HepG2 (cell line): ENCODE results near the gene MED13L.

ENCODE experiments used
- EP300 ChIP-seq, 3 experiments: sonication (generic) in 1 of 3; formaldehyde crosslinking in 1 of 3; IDR thresholded peaks; 2 replicates each; pipeline versions ENCODE4 v1.5.1 to v1.6.1; 2011 to 2020; ENCODE audit warnings: low read depth in 2 of 3, low read length in 2 of 3, borderline replicate concordance in 1 of 3, improper control_type of control experiment in 1 of 3, mild to moderate bottlenecking in 1 of 3, missing genetic modification reagents in 1 of 3, moderate library complexity in 1 of 3
- NFIC ChIP-seq: IDR thresholded peaks from 2 replicates; pipeline ENCODE4 v1.6.1; 2012; ENCODE audit warnings: mild to moderate bottlenecking, low read length, inconsistent platforms
- NR2F6 ChIP-seq, 2 experiments: IDR thresholded peaks; 2 replicates each; pipeline ENCODE4 v1.6.1; 2016; ENCODE audit warnings: antibody characterized with exemption in 1 of 2, mild to moderate bottlenecking in 1 of 2
- POLR2AphosphoS5 ChIP-seq: IDR thresholded peaks from 2 replicates; pipeline ENCODE4 v1.6.1; 2012; ENCODE audit warnings: low read depth, low read length
- TCF7L2 ChIP-seq: IDR thresholded peaks from 2 replicates; pipeline ENCODE4 v1.6.1; 2011; ENCODE audit warnings: mild to moderate bottlenecking, low read depth, low read length, moderate library complexity
- ZSCAN22 ChIP-seq: sonication (generic); formaldehyde crosslinking; IDR thresholded peaks from 2 replicates; pipeline ENCODE4 v1.4.0; 2020; ENCODE audit warnings: mild to moderate bottlenecking, missing genetic modification reagents
- TF ChIP-seq, protein P1 (sequence below): sonication (generic); formaldehyde crosslinking; IDR thresholded peaks from 2 replicates; pipeline ENCODE4 v1.8.0; 2022; ENCODE audit warnings: mild to moderate bottlenecking, missing genetic modification reagents
- TF ChIP-seq, protein P2 (sequence below): sonication (generic); formaldehyde crosslinking; IDR thresholded peaks from 2 replicates; pipeline ENCODE4 v1.5.0; 2020; ENCODE audit warnings: mild to moderate bottlenecking, missing genetic modification reagents, moderate library complexity
- TF ChIP-seq, protein P3 (sequence below): sonication (generic); formaldehyde crosslinking; IDR thresholded peaks from 2 replicates; pipeline ENCODE4 v1.5.1; 2020; ENCODE audit warnings: mild to moderate bottlenecking, missing genetic modification reagents, borderline replicate concordance
- TF ChIP-seq, protein P4 (sequence below): sonication (generic); formaldehyde crosslinking; conservative IDR thresholded peaks from 2 replicates; pipeline ENCODE4 v1.4.0; 2020; ENCODE audit warnings: missing genetic modification reagents

DNA sequence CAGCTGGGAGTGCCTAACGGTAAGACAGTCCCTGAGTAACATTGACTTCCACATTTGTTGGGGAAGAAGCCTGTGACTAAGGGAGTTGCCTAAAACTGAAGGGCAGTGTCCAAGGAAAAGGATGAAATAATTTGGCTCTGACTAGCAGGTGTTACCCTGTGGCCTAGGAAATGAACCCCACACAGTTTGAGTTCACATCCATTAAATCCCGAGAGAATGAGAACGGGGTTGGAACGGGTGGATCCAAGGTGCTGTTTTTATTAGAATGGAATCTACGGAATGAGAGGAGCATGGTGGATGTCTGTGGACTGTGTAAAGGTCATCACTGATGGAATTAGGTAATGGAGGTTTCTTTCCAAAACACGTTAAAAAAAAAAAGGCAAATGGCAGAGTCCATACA lies 324.0 kb downstream of the MED13L start:
- TF ChIP-seq ZSCAN22 (CRISPR knock-in tag) (no peak), POLR2AphosphoS5 (no peak), TCF7L2 (no peak), EP300 (IDR thresholded peaks at IDR 0.05; ENCODE audit: low read depth in 2 of 2, low read length in 2 of 2) (no peak), EP300 (CRISPR knock-in tag; IDR thresholded peaks at IDR 0.05; ENCODE audit: borderline replicate concordance) (no peak), NFIC (no peak), NR2F6 (IDR thresholded peaks at IDR 0.05) (no peak), NR2F6 (CRISPR knock-in tag; IDR thresholded peaks at IDR 0.05) (0 out of 2 replicates have a peak, but pooled peaks have one; percentile 8)
- TF ChIP-seq, protein P1, sequence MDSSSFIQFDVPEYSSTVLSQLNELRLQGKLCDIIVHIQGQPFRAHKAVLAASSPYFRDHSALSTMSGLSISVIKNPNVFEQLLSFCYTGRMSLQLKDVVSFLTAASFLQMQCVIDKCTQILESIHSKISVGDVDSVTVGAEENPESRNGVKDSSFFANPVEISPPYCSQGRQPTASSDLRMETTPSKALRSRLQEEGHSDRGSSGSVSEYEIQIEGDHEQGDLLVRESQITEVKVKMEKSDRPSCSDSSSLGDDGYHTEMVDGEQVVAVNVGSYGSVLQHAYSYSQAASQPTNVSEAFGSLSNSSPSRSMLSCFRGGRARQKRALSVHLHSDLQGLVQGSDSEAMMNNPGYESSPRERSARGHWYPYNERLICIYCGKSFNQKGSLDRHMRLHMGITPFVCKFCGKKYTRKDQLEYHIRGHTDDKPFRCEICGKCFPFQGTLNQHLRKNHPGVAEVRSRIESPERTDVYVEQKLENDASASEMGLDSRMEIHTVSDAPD (CRISPR knock-in tag) = no peak
- TF ChIP-seq, protein P2, sequence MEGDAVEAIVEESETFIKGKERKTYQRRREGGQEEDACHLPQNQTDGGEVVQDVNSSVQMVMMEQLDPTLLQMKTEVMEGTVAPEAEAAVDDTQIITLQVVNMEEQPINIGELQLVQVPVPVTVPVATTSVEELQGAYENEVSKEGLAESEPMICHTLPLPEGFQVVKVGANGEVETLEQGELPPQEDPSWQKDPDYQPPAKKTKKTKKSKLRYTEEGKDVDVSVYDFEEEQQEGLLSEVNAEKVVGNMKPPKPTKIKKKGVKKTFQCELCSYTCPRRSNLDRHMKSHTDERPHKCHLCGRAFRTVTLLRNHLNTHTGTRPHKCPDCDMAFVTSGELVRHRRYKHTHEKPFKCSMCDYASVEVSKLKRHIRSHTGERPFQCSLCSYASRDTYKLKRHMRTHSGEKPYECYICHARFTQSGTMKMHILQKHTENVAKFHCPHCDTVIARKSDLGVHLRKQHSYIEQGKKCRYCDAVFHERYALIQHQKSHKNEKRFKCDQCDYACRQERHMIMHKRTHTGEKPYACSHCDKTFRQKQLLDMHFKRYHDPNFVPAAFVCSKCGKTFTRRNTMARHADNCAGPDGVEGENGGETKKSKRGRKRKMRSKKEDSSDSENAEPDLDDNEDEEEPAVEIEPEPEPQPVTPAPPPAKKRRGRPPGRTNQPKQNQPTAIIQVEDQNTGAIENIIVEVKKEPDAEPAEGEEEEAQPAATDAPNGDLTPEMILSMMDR (CRISPR knock-in tag) = no peak
- TF ChIP-seq, protein P3, sequence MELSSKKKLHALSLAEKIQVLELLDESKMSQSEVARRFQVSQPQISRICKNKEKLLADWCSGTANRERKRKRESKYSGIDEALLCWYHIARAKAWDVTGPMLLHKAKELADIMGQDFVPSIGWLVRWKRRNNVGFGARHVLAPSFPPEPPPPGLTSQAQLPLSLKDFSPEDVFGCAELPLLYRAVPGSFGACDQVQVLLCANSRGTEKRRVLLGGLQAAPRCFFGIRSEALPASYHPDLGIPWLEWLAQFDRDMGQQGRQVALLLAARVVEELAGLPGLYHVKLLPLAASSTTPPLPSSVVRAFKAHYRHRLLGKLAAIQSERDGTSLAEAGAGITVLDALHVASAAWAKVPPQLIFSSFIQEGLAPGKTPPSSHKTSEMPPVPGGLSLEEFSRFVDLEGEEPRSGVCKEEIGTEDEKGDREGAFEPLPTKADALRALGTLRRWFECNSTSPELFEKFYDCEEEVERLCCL (CRISPR knock-in tag) = no peak
- TF ChIP-seq, protein P4, sequence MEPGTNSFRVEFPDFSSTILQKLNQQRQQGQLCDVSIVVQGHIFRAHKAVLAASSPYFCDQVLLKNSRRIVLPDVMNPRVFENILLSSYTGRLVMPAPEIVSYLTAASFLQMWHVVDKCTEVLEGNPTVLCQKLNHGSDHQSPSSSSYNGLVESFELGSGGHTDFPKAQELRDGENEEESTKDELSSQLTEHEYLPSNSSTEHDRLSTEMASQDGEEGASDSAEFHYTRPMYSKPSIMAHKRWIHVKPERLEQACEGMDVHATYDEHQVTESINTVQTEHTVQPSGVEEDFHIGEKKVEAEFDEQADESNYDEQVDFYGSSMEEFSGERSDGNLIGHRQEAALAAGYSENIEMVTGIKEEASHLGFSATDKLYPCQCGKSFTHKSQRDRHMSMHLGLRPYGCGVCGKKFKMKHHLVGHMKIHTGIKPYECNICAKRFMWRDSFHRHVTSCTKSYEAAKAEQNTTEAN (CRISPR knock-in tag) = no peak
